Aorta (tissue), 5 donors: ENCODE data around the gene IQGAP3. TPM values are rescaled to one million over a fixed set of nuclear protein-coding genes. Genes with fewer than 3 reads are reported as not detected.
A peak's percentile ranks its signal among the peaks of the same experiment; 100 is the strongest.

Experiments used
- ATAC-seq: fragments of 200-7000 bp; cut with Tn5 transposase; one replicate; pipeline ENCODE4 v1.9.1; 2022; ENCODE audit warnings: moderate library complexity; ENCODE audit not compliant: low FRiP score
- DNase-seq, 2 donors: peaks; one replicate each; pipeline ENCODE4 v3.0.0-alpha.2; 2020
- H3K27ac ChIP-seq, 2 donors: one replicate each; pipeline ENCODE4 v1.5.1; 2013; ENCODE audit warnings: low read length in 2 of 2, mild to moderate bottlenecking in 2 of 2, moderate library complexity in 2 of 2, control low read depth in 1 of 2, inconsistent platforms in 1 of 2, low read depth in 1 of 2
- H3K27me3 ChIP-seq, 2 donors: one replicate each; pipeline ENCODE4 v1.6.1; 2013; ENCODE audit warnings: control low read depth in 1 of 2, low read length in 1 of 2, mild to moderate bottlenecking in 1 of 2, moderate library complexity in 1 of 2; ENCODE audit not compliant: insufficient read depth in 2 of 2, control insufficient read depth in 1 of 2
- H3K36me3 ChIP-seq, 2 donors: one replicate each; pipeline ENCODE4 v1.6.1; 2013; ENCODE audit warnings: control low read depth in 1 of 2, low read length in 1 of 2, mild to moderate bottlenecking in 1 of 2; ENCODE audit not compliant: insufficient read depth in 2 of 2, control insufficient read depth in 1 of 2
- H3K4me1 ChIP-seq, 2 donors: one replicate each; pipeline ENCODE4 v1.6.1; 2013; ENCODE audit warnings: low read length in 2 of 2, control low read depth in 1 of 2, mild to moderate bottlenecking in 1 of 2, moderate library complexity in 1 of 2; ENCODE audit not compliant: insufficient read depth in 2 of 2, control insufficient read depth in 1 of 2
- H3K4me3 ChIP-seq, 2 donors: one replicate each; pipeline ENCODE4 v1.5.1; 2013; ENCODE audit warnings: low read length in 2 of 2, control low read depth in 1 of 2, mild to moderate bottlenecking in 1 of 2
- H3K9me3 ChIP-seq: one replicate; pipeline ENCODE4 v1.6.1; 2013; ENCODE audit warnings: mild to moderate bottlenecking, low read length; ENCODE audit not compliant: control insufficient read depth
- WGBS, 2 donors: extraction: QIAGEN DNeasy Blood & Tissue Kit; methylation state at CpG; one replicate each; pipeline ENCODE4 v1.1.7; 2013; 5-methylcytosine and 5-hydroxymethylcytosine counted together
- intact Hi-C, 2 donors: fragments of 100-400 bp; cut with DNase I; formaldehyde crosslinking; loops; one replicate each; pipeline versions ENCODE4 v1.14.2 to v1.15.0; 2022
- polyA plus RNA-seq, 2 donors: library from polyadenylated mRNA; stranded (reverse); fragments of 200-250 nt; gene quantifications; one replicate each; pipeline ENCODE4 v1.2.3, GENCODE V29; 2013
- total RNA-seq, 2 donors: library from RNA; stranded (reverse); fragmentation: NEBNext Ultra II Directional; extraction: Animal tissue kit (Norgen Biotek cat#: 25700); gene quantifications; one replicate each; pipeline ENCODE4 v1.2.1, GENCODE V29; 2021
- donor health status: healthy with polysubstance abuse.
- donor health status: Bipolar disorder and iron deficiency.
- donor health status: DM: no; HTN: no; CAD: no.
- donor health status: DM: no; HTN: no; CAD: no.
- donor health status: DM: yes; HTN: yes; CAD: no.

The IQGAP3 gene
- total and polyA plus RNA-seq, 4 donors: 0.10 to 2.3 (median 0.48) TPM

DNA sequence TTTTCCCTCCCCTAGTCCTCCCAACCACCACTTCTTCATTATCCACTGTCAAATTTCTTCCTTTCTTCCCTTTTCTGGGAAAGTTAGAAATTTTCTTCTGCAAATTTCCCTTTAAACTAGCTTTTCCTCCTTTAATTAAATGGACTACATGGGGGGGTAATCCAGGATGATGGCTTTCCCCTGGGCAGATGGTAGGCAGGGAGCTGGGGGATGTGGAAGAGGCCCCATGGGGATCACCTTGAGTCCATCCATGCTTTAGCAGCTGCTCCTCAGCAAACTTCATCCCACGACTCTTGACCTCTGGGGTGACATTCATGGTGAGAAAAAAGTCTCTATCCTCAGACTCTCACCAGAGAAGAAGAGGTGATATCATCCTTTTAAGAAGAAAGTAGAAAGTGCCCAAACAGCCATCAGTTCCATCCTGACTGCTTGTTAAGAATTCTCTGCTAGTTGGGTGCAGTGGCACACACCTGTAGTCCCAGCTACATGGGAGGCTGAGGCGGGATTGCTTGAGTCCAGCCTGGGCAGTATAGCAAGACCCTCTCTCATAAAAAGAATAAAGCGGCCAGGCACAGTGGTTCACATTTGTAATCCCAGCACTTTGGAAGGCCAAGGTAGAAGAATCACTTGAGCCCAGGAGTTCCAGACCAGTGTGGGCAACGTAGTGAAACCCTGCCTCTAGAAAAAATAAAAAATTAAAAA is 26.5 kb upstream of the IQGAP3 start:
- Histone ChIP-seq H3K36me3 (peaks cover 4 to 5% of the 10 kb centered on the region in 2 donors), H3K27me3 (no peaks in the 10 kb centered on the region), H3K9me3 (no peaks in the 10 kb centered on the region), H3K27ac (no peak overlapping the region), H3K4me3 (no peak overlapping the region), H3K4me1 (no peaks in the 10 kb centered on the region)
- ATAC-seq (no peak), DNase-seq (no peak)
- WGBS, 2 donors: 83 to 86% methylated on average over 4 of the region's 4 CpGs
- intact Hi-C loops: no loop called here

DNA sequence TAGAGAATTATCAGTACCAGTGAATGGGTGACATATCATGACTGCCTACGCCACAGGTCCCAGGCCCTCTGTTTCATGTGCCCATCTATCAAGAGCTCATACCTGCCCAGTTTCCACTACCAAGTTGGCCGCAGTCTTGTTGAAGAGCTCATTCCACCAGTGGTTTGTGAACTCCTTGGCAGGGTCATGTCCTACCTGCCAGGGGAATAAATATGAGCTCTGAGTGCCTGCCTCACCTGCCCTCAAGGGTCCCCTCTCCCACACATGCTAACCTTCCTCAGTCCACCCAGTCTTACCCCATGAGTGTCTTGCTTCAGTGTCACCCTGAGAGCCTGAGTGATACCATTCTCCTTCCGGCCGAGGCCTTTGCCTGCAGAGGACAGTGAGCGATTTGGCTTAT is 25.8 kb upstream of the IQGAP3 start:
- Histone ChIP-seq H3K27me3 (no peaks in the 10 kb centered on the region), H3K27ac (no peak overlapping the region), H3K4me3 (no peak overlapping the region), H3K9me3 (no peaks in the 10 kb centered on the region), H3K36me3 (peaks cover 5 to 6% of the 10 kb centered on the region in 2 donors), H3K4me1 (no peaks in the 10 kb centered on the region)
- ATAC-seq (no peak), DNase-seq (peak in 1 of 2 donors; percentile 22)
- 91% methylated on average over 5 of the region's 5 CpGs for WGBS, 2 donors
- intact Hi-C loops: no loop called here

DNA sequence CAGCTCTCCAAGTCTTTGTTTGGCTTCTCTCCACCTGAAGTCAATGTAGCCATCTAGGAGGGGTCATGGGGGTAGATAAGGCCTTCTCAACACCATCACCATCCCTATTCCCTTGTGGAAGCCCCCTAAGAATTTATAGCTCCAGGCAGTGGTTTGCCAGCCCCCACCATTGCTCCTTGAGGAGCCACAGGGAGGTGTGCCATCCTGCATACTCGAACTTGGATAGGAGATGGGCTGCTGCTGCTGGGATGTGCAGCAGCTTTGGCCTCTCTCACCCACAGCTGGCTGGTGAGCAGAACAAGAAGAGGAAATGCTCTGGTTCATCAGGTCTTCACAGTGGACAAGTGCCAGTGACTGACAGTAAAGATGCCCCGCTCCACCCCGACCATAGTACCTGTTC is 24.1 kb upstream of the IQGAP3 start:
- DNase-seq: peak in 1 of 2 donors; percentile 21
- Histone ChIP-seq H3K4me1 (no peaks in the 10 kb centered on the region), H3K27me3 (no peaks in the 10 kb centered on the region), H3K4me3 (no peak overlapping the region), H3K27ac (no peak overlapping the region), H3K36me3 (peaks cover 5 to 6% of the 10 kb centered on the region in 2 donors), H3K9me3 (no peaks in the 10 kb centered on the region)
- WGBS, 2 donors: 86 to 94% methylated on average over 3 of the region's 3 CpGs
- intact Hi-C loops: no loop called here
- ATAC-seq: no peak

DNA sequence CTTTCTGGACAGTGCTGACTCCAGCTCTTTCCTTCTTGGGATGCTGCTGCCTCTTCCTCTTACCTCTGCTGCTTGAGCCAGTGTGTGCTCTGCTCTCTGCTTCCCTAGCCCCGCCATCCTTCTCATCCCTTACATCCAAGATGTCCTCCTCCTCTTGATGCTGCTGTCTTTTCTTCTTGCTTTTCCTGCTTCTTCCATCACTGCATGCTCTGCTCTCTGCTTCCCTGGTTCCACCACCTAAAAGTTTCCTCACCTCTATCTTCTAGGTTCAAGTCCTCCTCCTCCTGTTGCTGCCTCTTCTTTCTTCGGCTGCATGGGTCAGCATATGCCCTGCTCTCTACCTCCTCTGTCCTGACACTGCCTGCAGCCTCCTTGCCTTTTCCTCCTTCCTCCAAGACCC is 22.7 kb upstream of the IQGAP3 start:
- H3K36me3 ChIP-seq: peaks cover 5 to 6% of the 10 kb centered on the region in 2 donors
- WGBS, 2 donors: 87 to 91% methylated on average over 2 of the region's 2 CpGs
- ATAC-seq (no peak), DNase-seq (peak in 1 of 2 donors; percentile 25)
- intact Hi-C loops: no loop called here
- no peaks in the 10 kb centered on the region for H3K9me3 ChIP-seq
- no peaks in the 10 kb centered on the region for H3K4me1 ChIP-seq
- H3K27me3 ChIP-seq: no peaks in the 10 kb centered on the region
- no peak overlapping the region for H3K4me3 ChIP-seq
- H3K27ac ChIP-seq: no peak overlapping the region

DNA sequence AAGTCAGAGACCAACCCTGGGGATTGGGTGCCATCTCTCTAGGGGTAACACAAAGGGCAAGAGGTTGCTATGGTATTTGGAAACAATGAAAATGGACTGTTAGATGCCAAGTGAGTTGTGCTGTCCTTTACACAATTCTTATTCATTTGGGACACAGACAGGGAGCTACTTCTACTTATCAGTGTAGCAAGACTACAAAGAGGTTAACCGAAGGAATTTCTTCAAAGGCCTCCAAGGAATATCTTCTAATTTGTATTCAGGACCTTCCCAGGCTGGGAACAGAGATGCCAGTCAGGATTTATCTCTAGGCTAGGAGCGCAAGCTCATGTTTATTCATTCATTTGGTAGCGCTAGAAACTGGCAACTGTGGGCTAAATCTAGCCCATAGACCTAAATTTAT is 21.8 kb upstream of the IQGAP3 start:
- peaks cover 5 to 6% of the 10 kb centered on the region in 2 donors for H3K36me3 ChIP-seq
- no peak for ATAC-seq
- 76 to 78% methylated on average over 3 of the region's 3 CpGs for WGBS, 2 donors

DNA sequence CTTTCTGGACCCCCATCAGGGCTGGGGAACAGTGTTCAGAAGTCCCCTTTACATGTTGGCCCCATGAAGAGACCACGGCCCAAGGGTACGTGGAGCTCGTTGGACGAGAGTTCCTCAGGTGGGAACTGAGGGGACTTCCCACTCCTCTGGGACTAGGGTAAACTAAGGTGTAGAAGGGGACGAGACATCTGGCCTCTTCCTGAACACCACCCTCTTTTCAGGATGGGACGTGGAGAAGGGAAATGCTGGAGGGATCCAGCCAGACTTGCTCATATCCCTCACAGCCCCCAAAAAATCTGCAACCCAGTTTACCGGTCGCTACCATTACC is 21.3 kb upstream of the IQGAP3 start:
- Histone ChIP-seq H3K9me3 (no peaks in the 10 kb centered on the region), H3K27ac (no peak overlapping the region), H3K4me1 (no peaks in the 10 kb centered on the region), H3K27me3 (no peaks in the 10 kb centered on the region), H3K36me3 (peaks cover 5 to 6% of the 10 kb centered on the region in 2 donors), H3K4me3 (no peak overlapping the region)
- intact Hi-C loops: loop anchor here in 1 of 2 donors (5.0 kb wide), 1 partner anchor 81 kb away; no protein-coding TSS in a partner anchor
- 86 to 91% methylated on average over 8 of the region's 8 CpGs for WGBS, 2 donors
- ATAC-seq (no peak), DNase-seq (peak in 1 of 2 donors; percentile 45)

More for the DNA sequence above, 21.8 kb upstream of the IQGAP3 start:
- no peak overlapping the region for H3K4me3 ChIP-seq
- no peak overlapping the region for H3K27ac ChIP-seq
- no peaks in the 10 kb centered on the region for H3K27me3 ChIP-seq
- no peaks in the 10 kb centered on the region for H3K4me1 ChIP-seq
- intact Hi-C loops: loop anchor here in 1 of 2 donors (5.0 kb wide), 1 partner anchor 82 kb away; no protein-coding TSS in a partner anchor
- no peak for DNase-seq
- no peaks in the 10 kb centered on the region for H3K9me3 ChIP-seq

DNA sequence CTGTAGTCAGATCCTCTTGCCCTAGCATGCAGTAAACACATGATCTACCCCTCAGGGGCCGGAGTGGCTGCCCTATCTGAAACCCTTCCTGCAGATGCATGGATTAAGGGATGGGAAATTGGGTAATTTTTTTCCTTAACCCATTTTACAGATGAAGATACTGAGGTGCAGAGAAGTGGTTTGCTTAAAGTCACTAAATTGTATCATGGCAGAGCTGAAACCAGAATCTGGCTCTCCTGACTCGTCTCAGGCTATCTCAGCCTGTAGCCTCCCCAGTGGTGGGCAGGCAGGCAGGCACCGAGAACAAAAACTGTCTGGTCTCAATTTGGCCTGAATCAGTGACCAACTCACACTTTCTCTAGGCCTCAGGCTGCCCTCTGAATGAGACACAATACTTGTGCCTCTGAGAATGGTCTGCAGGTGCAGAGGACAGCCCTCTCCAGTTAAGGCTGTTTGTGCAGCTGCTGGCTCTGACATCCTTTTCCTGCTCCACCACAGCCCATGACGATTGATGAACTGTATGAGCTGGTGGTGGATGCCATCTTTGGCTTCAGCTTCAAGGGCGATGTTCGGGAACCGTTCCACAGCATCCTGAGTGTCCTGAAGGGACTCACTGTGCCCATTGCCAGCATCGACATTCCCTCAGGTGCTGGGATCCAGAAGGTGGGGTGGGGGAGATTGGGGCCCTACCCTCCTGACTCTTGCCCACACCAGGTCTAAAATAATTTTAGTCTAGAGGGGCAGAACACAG is 20.7 kb upstream of the IQGAP3 start:
- Histone ChIP-seq H3K36me3 (peaks cover 5 to 6% of the 10 kb centered on the region in 2 donors), H3K4me1 (no peaks in the 10 kb centered on the region), H3K27ac (no peak overlapping the region), H3K9me3 (no peaks in the 10 kb centered on the region), H3K4me3 (no peak overlapping the region), H3K27me3 (no peaks in the 10 kb centered on the region)
- ATAC-seq (no peak), DNase-seq (peak in 1 of 2 donors; percentile 51)
- 78 to 83% methylated on average over 8 of the region's 8 CpGs for WGBS, 2 donors
- intact Hi-C loops: loop anchor here in 1 of 2 donors (5.0 kb wide), 1 partner anchor 81 kb away; no protein-coding TSS in a partner anchor

DNA sequence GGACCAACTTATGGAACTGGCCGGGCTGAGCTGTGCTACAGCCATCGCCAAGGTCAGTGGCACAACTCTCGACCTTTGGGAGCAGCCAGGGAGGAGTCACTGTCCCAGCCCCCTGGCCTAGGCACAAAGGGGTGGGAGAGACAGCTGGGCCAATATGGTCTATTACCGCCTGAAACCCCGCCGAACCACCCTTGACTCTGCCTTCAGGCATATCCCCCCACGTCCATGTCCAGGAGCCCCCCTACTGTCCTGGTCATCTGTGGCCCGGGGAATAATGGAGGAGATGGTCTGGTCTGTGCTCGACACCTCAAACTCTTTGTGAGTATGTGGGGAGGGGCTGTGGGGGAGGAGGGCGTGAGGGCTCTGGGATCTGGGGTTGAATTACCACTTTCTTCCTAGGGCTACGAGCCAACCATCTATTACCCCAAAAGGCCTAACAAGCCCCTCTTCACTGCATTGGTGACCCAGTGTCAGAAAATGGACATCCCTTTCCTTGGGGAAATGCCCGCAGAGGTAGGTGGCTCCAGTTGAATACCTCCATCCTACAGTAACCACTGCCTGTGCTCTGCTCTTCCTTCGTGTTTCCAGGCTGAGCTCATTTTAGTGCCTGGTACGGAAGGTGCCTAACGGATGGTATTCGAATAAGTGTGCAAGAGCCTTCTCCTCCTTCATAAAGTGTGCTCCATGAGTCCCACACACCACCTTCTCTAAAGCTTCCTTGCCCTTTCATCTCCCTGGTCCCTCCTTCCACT is 20.0 kb upstream of the IQGAP3 start:
- H3K36me3 ChIP-seq: peaks cover 3 to 6% of the 10 kb centered on the region in 2 donors
- intact Hi-C loops: loop anchor here in 1 of 2 donors (5.0 kb wide), 1 partner anchor 80 kb away; no protein-coding TSS in a partner anchor
- no peaks in the 10 kb centered on the region for H3K27me3 ChIP-seq
- DNase-seq (peak in 1 of 2 donors; percentile 62), ATAC-seq (no peak)
- no peaks in the 10 kb centered on the region for H3K9me3 ChIP-seq
- H3K4me3 ChIP-seq: peak overlapping the region; percentile 71 to 77
- no peak overlapping the region for H3K27ac ChIP-seq
- no peaks in the 10 kb centered on the region for H3K4me1 ChIP-seq
- WGBS, 2 donors: 50 to 52% methylated on average over 16 of the region's 16 CpGs
